ENCODE measurements around the gene TSKU.

Gene TSKU

DNA sequence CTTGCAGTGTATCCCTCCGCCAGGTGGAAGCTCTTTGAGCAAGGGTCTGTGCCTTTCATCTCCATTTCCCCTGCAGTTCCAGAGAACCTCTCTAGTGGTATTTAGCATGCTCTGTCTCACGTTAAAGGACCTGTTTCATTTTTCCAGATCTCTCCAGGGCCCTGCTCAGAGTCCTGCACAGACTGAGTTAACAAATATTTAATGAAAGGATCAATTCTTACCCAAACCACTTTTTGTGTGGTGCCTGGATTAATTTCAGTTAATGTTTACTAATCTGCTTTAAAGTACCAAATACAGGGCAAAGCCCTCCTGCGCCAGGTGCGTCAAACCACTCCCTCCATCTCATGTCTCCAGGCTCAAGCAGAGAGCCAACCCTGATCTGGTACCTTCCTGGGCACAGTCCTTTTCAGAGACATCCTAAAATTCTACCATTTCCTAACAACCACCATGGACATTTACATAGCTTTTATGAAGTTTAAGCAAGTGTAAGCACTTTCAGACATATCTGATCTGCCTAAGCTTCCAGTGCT is 58.8 kb downstream of the TSKU start:
- TF ChIP-seq, protein P1, sequence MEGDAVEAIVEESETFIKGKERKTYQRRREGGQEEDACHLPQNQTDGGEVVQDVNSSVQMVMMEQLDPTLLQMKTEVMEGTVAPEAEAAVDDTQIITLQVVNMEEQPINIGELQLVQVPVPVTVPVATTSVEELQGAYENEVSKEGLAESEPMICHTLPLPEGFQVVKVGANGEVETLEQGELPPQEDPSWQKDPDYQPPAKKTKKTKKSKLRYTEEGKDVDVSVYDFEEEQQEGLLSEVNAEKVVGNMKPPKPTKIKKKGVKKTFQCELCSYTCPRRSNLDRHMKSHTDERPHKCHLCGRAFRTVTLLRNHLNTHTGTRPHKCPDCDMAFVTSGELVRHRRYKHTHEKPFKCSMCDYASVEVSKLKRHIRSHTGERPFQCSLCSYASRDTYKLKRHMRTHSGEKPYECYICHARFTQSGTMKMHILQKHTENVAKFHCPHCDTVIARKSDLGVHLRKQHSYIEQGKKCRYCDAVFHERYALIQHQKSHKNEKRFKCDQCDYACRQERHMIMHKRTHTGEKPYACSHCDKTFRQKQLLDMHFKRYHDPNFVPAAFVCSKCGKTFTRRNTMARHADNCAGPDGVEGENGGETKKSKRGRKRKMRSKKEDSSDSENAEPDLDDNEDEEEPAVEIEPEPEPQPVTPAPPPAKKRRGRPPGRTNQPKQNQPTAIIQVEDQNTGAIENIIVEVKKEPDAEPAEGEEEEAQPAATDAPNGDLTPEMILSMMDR (IDR thresholded peaks at IDR 0.05; ENCODE audit: control extremely low read depth, extremely low read depth, low read depth, missing control alignments) = no peak
- ChIA-PET CTCF (interaction anchor here (1.3 kb wide), 2 partner anchors 11 to 42 kb away, joined by 3 read pairs; no protein-coding TSS in a partner anchor), POLR2A (no interaction called here)
- no peak for DNase-seq (ENCODE audit: extremely low spot score)

DNA sequence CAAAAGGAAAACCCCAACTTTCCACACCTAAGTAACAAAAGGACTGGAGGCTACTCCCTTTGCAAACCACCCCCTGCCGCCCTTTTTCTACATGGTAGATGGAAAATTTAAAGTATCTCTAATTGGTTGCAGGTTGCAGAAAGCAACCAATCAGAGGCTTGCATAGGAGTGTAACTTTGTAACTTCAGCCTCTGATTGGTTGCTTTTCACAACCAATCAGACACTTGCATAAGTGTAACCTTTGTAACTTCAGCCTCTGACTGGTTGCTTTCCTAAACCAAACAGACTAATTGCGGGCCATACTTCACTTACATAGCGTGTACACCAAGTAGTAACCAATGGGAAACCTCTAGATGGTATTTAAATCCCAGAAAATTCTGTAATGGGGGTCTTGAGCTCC is 60.8 kb downstream of the TSKU start:
- TF ChIP-seq, protein P1 (IDR thresholded peaks at IDR 0.05; ENCODE audit: control extremely low read depth, extremely low read depth, low read depth, missing control alignments) = no peak
- POLR2A ChIA-PET = no interaction called here
- no peak for DNase-seq (ENCODE audit: extremely low spot score)
- CTCF ChIA-PET = interaction anchor here (1.5 kb wide), 1 partner anchor 76 kb away, joined by 4 read pairs; no protein-coding TSS in a partner anchor

DNA sequence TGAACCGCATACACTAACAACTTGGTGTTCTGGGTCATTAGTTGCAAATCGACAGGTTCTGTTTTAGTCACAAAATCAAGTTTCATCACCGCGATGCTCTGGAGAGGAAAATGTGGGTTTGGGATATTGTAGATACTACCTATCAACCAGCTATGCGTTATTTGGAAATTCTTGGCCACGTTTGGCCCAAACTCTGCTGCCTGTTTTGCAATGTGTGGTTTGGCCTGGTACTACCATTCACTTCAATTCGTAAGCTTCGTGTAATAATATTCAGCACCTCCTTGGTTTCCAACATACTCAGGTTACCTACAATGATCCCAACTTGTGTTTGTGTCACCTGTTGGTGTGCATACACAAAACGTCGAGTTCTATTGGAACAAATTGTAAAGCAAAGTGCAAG is 61.4 kb downstream of the TSKU start:
- CTCF ChIA-PET = interaction anchor here (1.5 kb wide), 1 partner anchor 75 kb away, joined by 4 read pairs; no protein-coding TSS in a partner anchor
- no peak for DNase-seq (ENCODE audit: extremely low spot score)

DNA sequence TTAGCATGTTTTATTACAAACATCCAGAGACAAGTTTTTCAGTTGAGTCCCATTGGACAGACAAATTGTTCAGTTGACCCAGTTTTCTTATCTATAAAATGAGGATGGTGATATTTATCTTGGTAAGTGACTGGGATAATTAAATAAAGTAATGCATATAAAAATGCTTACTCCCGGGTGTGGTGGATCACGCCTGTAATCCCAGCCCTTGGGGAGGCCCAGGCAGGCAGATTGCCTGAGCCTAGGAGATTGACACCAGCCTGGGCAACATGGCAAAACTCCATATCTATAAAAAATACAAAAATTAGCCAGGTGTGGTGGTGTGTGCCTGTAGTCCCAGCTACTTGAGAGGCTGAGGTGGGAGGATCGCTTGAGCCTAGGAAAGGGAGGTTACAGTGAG is 61.9 kb downstream of the TSKU start:
- no peak for DNase-seq (ENCODE audit: extremely low spot score)
- ChIA-PET POLR2A (no interaction called here), CTCF (interaction anchor here (1.5 kb wide), 1 partner anchor 75 kb away, joined by 4 read pairs; no protein-coding TSS in a partner anchor)
- TF ChIP-seq, protein P1 (IDR thresholded peaks at IDR 0.05; ENCODE audit: control extremely low read depth, extremely low read depth, low read depth, missing control alignments) = no peak

More for the DNA sequence above, 61.4 kb downstream of the TSKU start:
- POLR2A ChIA-PET = no interaction called here
- TF ChIP-seq, protein P1 (IDR thresholded peaks at IDR 0.05; ENCODE audit: control extremely low read depth, extremely low read depth, low read depth, missing control alignments) = no peak

DNA sequence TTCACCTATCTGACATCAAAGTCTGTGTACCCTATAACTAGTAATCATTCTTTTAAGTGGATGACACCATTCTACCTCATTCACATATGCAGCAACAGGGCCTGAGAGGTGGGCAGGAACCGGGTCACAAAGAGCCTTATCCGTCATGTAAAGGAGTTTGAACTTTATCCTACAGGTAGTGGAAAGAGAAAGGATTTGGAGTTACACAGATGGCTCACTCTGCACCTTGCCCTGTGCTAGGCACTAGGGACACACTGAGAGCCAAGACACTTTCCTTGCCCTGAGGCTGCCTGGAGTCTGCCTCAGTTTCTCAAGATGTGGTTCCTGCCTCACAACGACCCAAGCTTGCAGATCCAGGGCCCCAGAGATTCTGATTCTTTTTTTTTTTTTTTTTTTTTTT is 63.3 kb downstream of the TSKU start:
- ChIA-PET POLR2A (no interaction called here), CTCF (interaction anchor here (0.9 kb wide), 1 partner anchor 17 kb away, joined by 3 read pairs; no protein-coding TSS in a partner anchor)
- DNase-seq (ENCODE audit: extremely low spot score) = no peak
- TF ChIP-seq, protein P1 (IDR thresholded peaks at IDR 0.05; ENCODE audit: control extremely low read depth, extremely low read depth, low read depth, missing control alignments) = no peak

All from GM10248 (cell line).